Chondrocyte (in vitro differentiated cells): ENCODE data around the gene ENTPD7. TPM values are rescaled to one million over a fixed set of nuclear protein-coding genes. Genes with fewer than 3 reads are reported as not detected.

Source experiments
- DNase-seq: peaks from one replicate; pipeline ENCODE4 v3.0.0; 2021; ENCODE audit warnings: mixed read lengths, low spot score
- H3K27ac Mint-ChIP-seq: one replicate; pipeline ENCODE4 v1.8.0; 2021; ENCODE audit warnings: mild to moderate bottlenecking, moderate library complexity, mixed read lengths; ENCODE audit not compliant: unreplicated experiment
- H3K27me3 Mint-ChIP-seq: 2 replicates; pipeline ENCODE4 v1.8.0; 2021; ENCODE audit warnings: low read depth, mixed read lengths
- H3K36me3 Mint-ChIP-seq: 2 replicates; pipeline ENCODE4 v1.8.0; 2021; ENCODE audit warnings: low read depth, mixed read lengths
- H3K4me1 Mint-ChIP-seq: 2 replicates; pipeline ENCODE4 v1.8.0; 2021; ENCODE audit warnings: low read depth, mild to moderate bottlenecking, mixed read lengths
- H3K4me3 Mint-ChIP-seq: one replicate; pipeline ENCODE4 v1.8.0; 2021; ENCODE audit warnings: mild to moderate bottlenecking, moderate library complexity, mixed read lengths; ENCODE audit not compliant: unreplicated experiment
- H3K9me3 Mint-ChIP-seq: 2 replicates; pipeline ENCODE4 v1.8.0; 2021; ENCODE audit warnings: low read depth, mixed read lengths
- CTCF ChIP-seq: fragments of 200-600 bp; sonication (generic); IDR thresholded peaks from 2 replicates; pipeline ENCODE4 v1.5.0; 2021; ENCODE audit warnings: antibody characterized with exemption, mild to moderate bottlenecking, moderate library complexity
- total RNA-seq: library from RNA; stranded (reverse); gene quantifications from 3 replicates; pipeline ENCODE4 v1.2.1, GENCODE V29; 2021

ENTPD7 gene
- total RNA-seq, 1 donor from 2014 or later, result 28.8 TPM

- H3K27me3 Mint-ChIP-seq, result no peaks in the 10 kb centered on the region
- no peak for TF ChIP-seq CTCF
- peaks cover 23% of the 10 kb centered on the region for H3K4me1 Mint-ChIP-seq
- no peaks in the 10 kb centered on the region for H3K9me3 Mint-ChIP-seq
- H3K4me3 Mint-ChIP-seq, result no peak overlapping the region
- no peak for DNase-seq
- peaks cover 5% of the 10 kb centered on the region for H3K36me3 Mint-ChIP-seq
- H3K27ac Mint-ChIP-seq, result no peak overlapping the region
These were observed 43.9 kb upstream of the ENTPD7 start for GRCh38 chr10:99615426-99615825.

GRCh38 chr10:99617696-99618095, 41.6 kb upstream of the ENTPD7 start:
- no peak overlapping the region for H3K4me3 Mint-ChIP-seq
- H3K4me1 Mint-ChIP-seq, result peaks cover 35% of the 10 kb centered on the region

GRCh38 chr10:99619090-99619800, 40.1 kb upstream of the ENTPD7 start:
- H3K4me3 Mint-ChIP-seq, result peak overlapping the region; percentile 73
- no peak for TF ChIP-seq CTCF
- H3K27me3 Mint-ChIP-seq, result no peaks in the 10 kb centered on the region
- H3K4me1 Mint-ChIP-seq, result peaks cover 35% of the 10 kb centered on the region
- H3K9me3 Mint-ChIP-seq, result no peaks in the 10 kb centered on the region
- peak overlapping the region; percentile 70 for H3K27ac Mint-ChIP-seq
- no peaks in the 10 kb centered on the region for H3K36me3 Mint-ChIP-seq
- DNase-seq, result no peak

More at GRCh38 chr10:99617696-99618095, 41.6 kb upstream of the ENTPD7 start:
- Mint-ChIP-seq H3K36me3 (peaks cover 3% of the 10 kb centered on the region), H3K9me3 (no peaks in the 10 kb centered on the region), H3K27ac (no peak overlapping the region), H3K27me3 (no peaks in the 10 kb centered on the region)
- no peak for TF ChIP-seq CTCF
- no peak for DNase-seq

GRCh38 chr10:99619851-99620710, 39.2 kb upstream of the ENTPD7 start, which contains the start of gene SLC25A28:
SLC25A28 (minus strand) TSS chr10:99620439; CDS start chr10:99620335, 104 bp downstream.
- peak; percentile 98 for DNase-seq
- Mint-ChIP-seq H3K27ac (peak within 1 kb of the TSS; percentile 97), H3K4me1 (peaks cover 35% of the 10 kb centered on the region), H3K9me3 (no peaks in the 10 kb centered on the region), H3K27me3 (no peaks in the 10 kb centered on the region), H3K36me3 (no peaks in the 10 kb centered on the region), H3K4me3 (peak within 1 kb of the TSS; percentile 79)
- TF ChIP-seq CTCF, result no peak

GRCh38 chr10:99620711-99621453, 38.4 kb upstream of the ENTPD7 start:
- peak; percentile 96 for DNase-seq
- Mint-ChIP-seq H3K4me3 (peak overlapping the region; percentile 79), H3K27ac (peak overlapping the region; percentile 97), H3K9me3 (no peaks in the 10 kb centered on the region), H3K27me3 (no peaks in the 10 kb centered on the region), H3K36me3 (no peaks in the 10 kb centered on the region), H3K4me1 (peaks cover 35% of the 10 kb centered on the region)
- TF ChIP-seq CTCF, result no peak
